ENCODE data around the gene VAPA.
"Not testable (repeated sequence)": the region's sequence is repeated elsewhere in the genome, so short reads cannot be mapped to it uniquely, and the experiment has no call there.

VAPA gene

DNA sequence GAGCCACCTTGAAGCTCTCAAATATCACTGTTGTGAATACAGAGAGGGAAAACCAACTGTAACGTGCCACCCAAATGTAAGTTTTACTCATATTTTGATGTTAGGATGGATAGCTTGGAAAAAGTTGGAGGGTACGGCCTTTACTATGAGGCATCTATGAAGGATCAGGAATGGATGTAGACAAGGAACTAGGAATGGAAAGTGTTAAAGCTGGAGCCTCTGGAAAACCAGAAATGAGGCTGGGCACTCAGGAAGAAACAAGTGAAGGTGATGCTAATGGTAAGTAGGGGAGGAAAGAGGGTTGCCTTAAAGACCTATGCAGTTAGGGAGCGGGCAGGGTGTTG lies 27.8 kb upstream of the VAPA start:
- DNase-seq (ENCODE audit: low read depth, low spot score): no peak

DNA sequence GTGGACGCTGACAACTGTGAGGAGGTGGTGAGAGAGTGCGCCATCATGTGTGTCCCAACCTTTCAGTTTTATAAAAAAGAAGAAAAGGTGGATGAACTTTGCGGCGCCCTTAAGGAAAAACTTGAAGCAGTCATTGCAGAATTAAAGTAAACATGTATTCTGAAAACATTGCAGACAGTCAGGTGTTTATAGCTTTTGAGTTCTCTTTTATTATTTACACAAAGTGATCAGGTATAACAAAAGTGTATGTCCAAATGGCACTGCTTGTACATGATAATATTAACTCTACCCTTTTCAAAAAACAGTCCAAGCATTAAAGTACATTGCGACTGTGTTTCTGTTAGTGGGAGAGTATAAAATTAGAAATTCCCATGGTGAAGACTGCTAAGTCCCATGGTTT lies 25.8 kb upstream of the VAPA start:
- no peak for DNase-seq (ENCODE audit: low read depth, low spot score)

- no peak for DNase-seq (ENCODE audit: low read depth, low spot score)
These were observed 23.6 kb upstream of the VAPA start for GRCh38 chr18:9890196-9890595.

DNA sequence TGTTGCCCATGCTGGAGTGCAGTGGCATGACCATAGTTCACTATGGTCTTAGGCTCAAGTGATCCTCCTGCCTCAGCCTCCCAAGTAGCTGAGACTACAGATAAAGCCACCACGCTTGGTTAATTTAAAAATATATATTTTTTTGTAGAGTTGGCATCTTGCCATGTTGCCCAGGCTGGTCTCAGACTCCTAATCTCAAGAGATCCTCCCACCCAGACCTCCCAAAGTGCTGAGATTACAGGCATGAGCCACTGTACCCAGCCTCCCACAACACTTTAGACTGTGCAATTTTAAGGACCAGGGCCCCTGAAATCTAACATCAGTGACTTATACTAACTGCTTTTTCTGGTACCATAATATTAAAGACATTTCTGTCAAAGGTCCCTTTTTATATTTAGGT lies 22.9 kb upstream of the VAPA start:
- DNase-seq (ENCODE audit: low read depth, low spot score): no peak

GRCh38 chr18:9891515-9891914 lies 22.3 kb upstream of the VAPA start:
- DNase-seq (ENCODE audit: low read depth, low spot score): not testable (repeated sequence)

DNA sequence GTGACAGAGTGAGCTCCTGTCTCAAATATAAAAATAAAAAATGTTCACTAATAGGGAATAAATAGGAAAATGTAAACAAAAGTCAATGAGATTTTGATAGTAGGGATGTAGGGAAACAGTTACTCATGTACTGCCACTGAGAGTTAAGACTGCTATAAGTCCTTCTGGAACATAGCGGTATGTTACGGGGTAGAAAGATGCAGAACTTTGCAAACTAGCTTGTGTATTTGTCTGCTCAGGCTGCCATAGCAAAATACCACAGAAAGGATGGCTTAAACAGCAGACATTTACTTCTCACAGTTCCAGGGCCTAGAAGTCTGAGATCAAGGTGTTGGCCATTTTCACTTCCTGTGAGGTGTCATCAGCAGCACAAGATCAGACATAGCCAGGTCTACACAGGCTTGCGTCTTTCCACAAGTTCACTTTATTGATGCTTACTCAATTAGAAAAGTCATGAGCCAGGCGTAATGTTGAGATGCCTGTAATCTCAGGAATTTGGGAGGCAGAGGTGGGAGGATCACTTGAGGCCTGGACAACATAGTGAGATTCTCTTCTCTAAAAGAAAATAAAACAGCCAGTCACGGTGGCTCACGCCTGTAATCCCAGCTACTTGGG lies 19.3 kb upstream of the VAPA start:
- no peak for DNase-seq (ENCODE audit: low read depth, low spot score)

GRCh38 chr18:9897129-9897528 lies 16.7 kb upstream of the VAPA start:
- no peak for DNase-seq (ENCODE audit: low read depth, low spot score)

GRCh38 chr18:9897787-9898291 lies 16.0 kb upstream of the VAPA start:
- DNase-seq (ENCODE audit: low read depth, low spot score): not testable (repeated sequence)

DNA sequence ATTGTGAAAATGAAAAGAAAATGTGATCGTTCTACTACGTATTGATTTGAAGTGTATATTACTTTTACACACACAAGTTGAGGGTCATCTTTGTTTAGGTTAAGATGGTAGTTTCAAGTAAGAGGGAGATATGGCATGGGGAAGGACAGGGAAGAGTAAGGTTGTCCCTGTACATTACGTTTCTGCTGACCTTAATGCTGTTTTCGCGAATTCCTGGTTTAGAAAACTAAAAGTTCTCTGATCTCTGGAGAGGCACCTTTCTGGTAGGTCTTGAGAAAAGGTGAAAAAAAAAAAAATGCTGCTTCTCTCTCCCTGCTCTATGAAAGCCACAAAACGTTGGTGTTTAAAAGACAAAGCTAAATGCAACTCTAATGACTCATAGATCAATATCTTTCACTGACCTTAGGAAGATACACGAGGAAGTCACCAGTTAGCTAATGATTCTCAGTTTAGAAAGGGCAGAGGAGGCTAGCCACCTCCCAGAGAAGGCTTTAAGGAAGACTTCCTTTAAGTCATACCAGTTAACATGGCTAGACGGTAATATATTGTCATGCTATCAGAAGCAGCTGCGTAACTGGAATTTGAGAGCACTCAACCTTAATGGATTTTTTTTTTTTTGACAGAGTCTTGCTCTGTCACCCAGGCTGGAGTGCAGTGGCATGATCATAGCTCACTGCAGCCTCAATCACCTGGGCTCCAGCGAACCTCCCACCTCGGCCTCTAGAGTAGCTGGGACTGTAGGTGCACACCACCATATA lies 14.8 kb upstream of the VAPA start:
- DNase-seq (ENCODE audit: low read depth, low spot score): no peak

- not testable (repeated sequence) for DNase-seq (ENCODE audit: low read depth, low spot score)
These were observed 14.3 kb upstream of the VAPA start for GRCh38 chr18:9899550-9899930.

DNA sequence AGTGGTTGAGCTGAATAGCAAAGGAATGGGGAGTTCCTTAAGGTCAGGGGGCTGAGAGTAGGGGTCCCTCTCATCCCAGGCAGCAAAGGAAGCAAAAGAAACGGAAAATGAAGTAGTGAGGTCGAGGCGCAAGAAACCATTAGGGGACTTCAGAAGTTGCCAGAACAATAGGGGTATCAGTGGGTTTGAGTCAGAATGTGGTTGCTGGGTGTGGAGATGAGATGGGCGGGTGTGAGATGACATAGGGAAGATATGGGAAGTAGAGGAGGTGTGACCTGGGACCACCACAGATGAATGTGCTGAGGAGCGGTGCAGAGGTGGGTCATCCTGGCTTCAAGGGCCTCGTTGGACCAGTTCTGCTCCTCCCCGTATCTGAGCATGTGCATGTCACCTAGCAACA lies 13.1 kb upstream of the VAPA start:
- DNase-seq (ENCODE audit: low read depth, low spot score): no peak

GRCh38 chr18:9901377-9901776 lies 12.4 kb upstream of the VAPA start:
- DNase-seq (ENCODE audit: low read depth, low spot score): no peak

DNA sequence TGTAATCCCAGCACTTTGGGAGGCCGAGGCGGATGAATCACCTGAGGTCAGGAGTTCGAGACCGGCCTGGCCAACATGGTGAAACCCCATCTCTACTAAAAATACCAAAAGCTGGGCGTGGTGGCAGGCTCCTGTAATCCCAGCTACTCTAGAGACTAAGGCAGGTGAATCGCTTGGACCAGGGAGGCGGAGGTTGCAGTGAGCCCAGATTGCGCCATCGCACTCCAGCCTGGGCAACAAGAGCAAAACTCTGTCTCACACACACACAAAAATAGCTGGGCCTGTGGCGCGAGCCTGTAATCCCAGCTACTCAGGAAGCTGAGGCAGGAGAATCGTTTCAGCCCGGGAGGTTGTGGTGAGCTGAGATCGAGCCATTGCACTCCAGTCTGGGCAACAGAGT lies 11.6 kb upstream of the VAPA start:
- DNase-seq (ENCODE audit: low read depth, low spot score): not testable (repeated sequence)

- DNase-seq (ENCODE audit: low read depth, low spot score): no peak
These were observed 11.0 kb upstream of the VAPA start for GRCh38 chr18:9902832-9903231.

GRCh38 chr18:9905401-9905922 lies 8.4 kb upstream of the VAPA start:
- DNase-seq (ENCODE audit: low read depth, low spot score): no peak

GRCh38 chr18:9906481-9906880 lies 7.3 kb upstream of the VAPA start:
- no peak for DNase-seq (ENCODE audit: low read depth, low spot score)

DNA sequence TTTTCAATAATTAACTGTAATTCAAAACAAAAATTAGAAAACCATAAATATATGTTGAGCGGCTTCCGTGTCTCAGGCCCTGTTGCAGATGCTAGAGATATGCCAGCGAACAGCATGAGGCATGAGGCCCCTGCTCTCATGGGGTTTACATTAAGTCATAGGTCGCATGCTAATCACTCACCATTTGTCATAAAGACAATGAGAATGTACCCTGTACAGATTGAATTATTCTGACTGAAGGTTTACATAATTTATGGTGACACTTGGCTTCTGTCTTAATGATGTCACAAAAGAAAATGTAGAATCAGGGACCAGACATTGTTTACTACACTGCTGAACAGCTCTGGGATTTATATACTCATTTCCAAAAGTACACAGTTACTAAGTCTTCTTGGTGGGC lies 5.9 kb upstream of the VAPA start:
- no peak for DNase-seq (ENCODE audit: low read depth, low spot score)

DNA sequence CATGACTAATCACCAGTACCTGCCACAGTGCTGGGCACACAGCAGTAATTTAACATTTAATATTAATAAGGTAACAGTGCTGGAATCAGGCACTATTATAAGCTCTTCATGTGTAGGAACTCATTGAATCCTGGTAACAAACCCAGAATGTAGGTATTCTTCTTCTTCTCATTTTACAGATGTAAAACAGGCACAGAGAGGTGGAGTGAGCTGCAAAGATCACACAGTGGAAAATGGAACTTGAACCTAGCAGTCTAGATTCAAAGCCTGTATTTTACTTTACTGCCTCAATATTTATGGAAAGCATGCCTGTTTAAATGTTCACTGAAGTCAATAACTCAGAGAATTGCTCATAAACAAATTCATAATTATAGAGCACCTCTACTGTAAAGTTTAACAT lies 3.7 kb upstream of the VAPA start:
- no peak for DNase-seq (ENCODE audit: low read depth, low spot score)

- DNase-seq (ENCODE audit: low read depth, low spot score): no peak
These were observed 3.2 kb upstream of the VAPA start for GRCh38 chr18:9910661-9911060.

DNA sequence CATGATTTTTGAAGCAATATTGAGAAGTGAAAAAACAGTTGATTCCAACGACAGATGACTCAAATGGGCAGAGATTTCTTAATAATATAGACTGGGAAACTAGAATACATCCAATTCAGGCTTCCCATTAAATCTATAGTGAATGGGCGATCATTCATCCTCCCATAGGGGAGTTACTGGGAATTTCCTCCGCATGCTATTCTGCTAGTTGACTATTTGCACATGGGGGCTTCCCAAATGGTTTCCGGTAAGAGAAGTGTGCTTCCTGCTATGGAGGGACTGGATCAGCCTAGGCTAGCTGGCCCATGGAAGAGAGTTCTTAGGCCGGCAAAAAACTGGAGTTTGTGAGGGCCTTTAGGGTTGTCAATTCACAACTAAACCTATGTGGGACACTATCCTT lies 2.6 kb upstream of the VAPA start:
- DNase-seq (ENCODE audit: low read depth, low spot score): no peak

- not testable (repeated sequence) for DNase-seq (ENCODE audit: low read depth, low spot score)
These were observed 1.5 kb upstream of the VAPA start for GRCh38 chr18:9912285-9912684.

DNA sequence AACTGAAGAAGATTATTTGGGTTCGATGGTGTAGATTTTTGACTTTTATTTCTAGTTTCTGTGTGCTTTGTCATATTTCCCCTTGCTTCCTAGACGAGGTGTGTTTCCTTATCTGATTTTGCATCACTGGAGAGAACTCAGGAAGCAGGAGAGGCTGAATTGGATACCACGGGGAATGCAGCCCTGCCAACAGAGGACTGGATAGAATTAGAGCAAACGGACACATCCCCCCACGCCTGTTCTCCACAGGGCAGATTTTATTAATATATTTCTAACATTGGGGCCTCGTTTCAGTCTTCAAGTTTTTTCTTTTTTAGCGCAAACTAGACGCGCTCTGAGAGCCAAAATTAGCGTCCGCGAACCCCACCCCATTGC lies 678 bp upstream of the VAPA start:
- DNase-seq (ENCODE audit: low read depth, low spot score): no peak

DNA sequence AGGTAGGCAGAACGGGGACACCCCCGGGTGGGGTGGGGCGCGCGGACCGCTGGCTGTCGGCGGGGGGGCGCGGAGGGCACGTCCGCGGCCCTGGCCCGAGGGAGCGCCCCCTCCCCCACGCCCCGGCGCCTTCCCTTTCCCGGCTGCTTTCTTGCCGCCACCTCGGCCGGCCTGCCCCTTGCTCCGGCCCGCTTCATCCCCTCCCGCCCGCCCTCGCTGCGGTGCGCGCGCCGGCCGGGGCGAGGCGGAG lies 443 bp downstream of the VAPA start:
- DNase-seq (ENCODE audit: low read depth, low spot score): no peak
